Uterus (tissue), 4 donors: ENCODE results near the gene BMP6. TPM values are rescaled to one million over a fixed set of nuclear protein-coding genes. Genes with fewer than 3 reads are reported as not detected.
"Not testable (repeated sequence)": the region's sequence is repeated elsewhere in the genome, so short reads cannot be mapped to it uniquely, and the experiment has no call there.

Experiments used
- DNase-seq, 2 donors: peaks; one replicate each; pipeline ENCODE4 v3.0.0-alpha.2; 2019 to 2020
- H3K27ac ChIP-seq, 2 donors: fragments of 200-600 bp; sonication (generic); 1 replicate in 1 of 2; 2 replicates in 1 of 2; pipeline ENCODE4 v1.5.1; 2016 to 2018
- H3K27me3 ChIP-seq, 2 donors: fragments of 200-600 bp; sonication (generic); one replicate each; pipeline ENCODE4 v1.5.1; 2018 to 2019; ENCODE audit warnings: control low read depth in 1 of 2
- H3K36me3 ChIP-seq, 2 donors: fragments of 200-600 bp; sonication (generic); one replicate each; pipeline ENCODE4 v1.5.1; 2019; ENCODE audit warnings: control low read depth in 1 of 2
- H3K4me1 ChIP-seq, 2 donors: fragments of 200-600 bp; sonication (generic); one replicate each; pipeline ENCODE4 v1.5.1; 2018 to 2019; ENCODE audit warnings: control low read depth in 1 of 2
- H3K4me3 ChIP-seq, 2 donors: fragments of 200-600 bp; sonication (generic); 1 replicate in 1 of 2; 2 replicates in 1 of 2; pipeline ENCODE4 v1.5.1; 2018 to 2019; ENCODE audit warnings: mild to moderate bottlenecking in 1 of 2
- H3K9me3 ChIP-seq, 2 donors: fragments of 200-600 bp; sonication (generic); one replicate each; pipeline ENCODE4 v1.5.1; 2019; ENCODE audit warnings: control low read depth in 1 of 2
- CTCF ChIP-seq, 4 experiments: fragments of 200-600 bp in 2 of 4; fragments of 450-650 bp in 2 of 4; sonication (generic) in 2 of 4; IDR thresholded peaks; one replicate each; pipeline ENCODE4 v1.5.1; 2016 to 2019; ENCODE audit warnings: antibody characterized with exemption in 4 of 4, mild to moderate bottlenecking in 2 of 4, moderate library complexity in 1 of 4
- POLR2A ChIP-seq, 2 donors: fragments of 450-650 bp; IDR thresholded peaks; one replicate each; pipeline ENCODE4 v1.6.1; 2016; ENCODE audit warnings: antibody characterized with exemption in 2 of 2, mild to moderate bottlenecking in 1 of 2, moderate library complexity in 1 of 2
- intact Hi-C: fragments of 100-400 bp; cut with DNase I; formaldehyde crosslinking; loops from one replicate; pipeline ENCODE4 v1.15.1; 2023; ENCODE audit warnings: low total_unique reads
- total RNA-seq, 4 donors: library from RNA; depleted of rRNA in 3 of 4; stranded (reverse); fragments of >200 nt in 3 of 4; gene quantifications; one replicate each; pipeline versions ENCODE4 v1.1.0 to v1.2.4, GENCODE V29; 2014 to 2023
- donor health status: DM: yes; HTN: yes; CAD: no.

The BMP6 gene
- total RNA-seq, 4 donors from 2014 or later: 2.2 to 8.5 (median 4.4) TPM

- Histone ChIP-seq H3K9me3 (no peaks in the 10 kb centered on the region), H3K4me3 (no peak overlapping the region), H3K27me3 (no peaks in the 10 kb centered on the region), H3K27ac (no peak overlapping the region), H3K4me1 (no peaks in the 10 kb centered on the region), H3K36me3 (no peaks in the 10 kb centered on the region)
- no peak for DNase-seq
- TF ChIP-seq POLR2A (IDR thresholded peaks at IDR 0.05) (no peak), CTCF (IDR thresholded peaks at IDR 0.05) (no peak)
- intact Hi-C loops: no loop called here
Observed at GRCh38 chr6:7891078-7891872, 165.4 kb downstream of the BMP6 start.

DNA sequence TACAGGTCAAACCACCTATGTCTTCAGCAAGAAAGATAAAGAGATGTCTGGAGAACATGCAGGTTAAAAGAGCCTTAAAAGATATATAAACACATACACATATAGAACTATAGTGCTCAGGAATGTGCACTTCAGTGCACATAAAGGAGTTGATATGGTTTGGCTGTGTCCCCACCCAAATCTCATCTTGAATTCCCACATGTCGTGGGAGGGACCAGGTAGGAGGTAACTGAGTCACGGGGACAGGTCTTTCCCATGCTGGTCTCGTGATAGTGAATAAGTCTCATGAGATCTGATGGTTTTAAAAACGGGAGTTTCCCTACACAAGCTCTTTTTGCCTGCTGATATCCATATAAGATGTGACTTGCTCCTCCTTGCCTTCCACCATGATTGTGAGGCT, 166.5 kb downstream of the BMP6 start:
- DNase-seq, H3K9me3 ChIP-seq, H3K4me3 ChIP-seq, H3K36me3 ChIP-seq, intact Hi-C loops, H3K4me1 ChIP-seq, H3K27ac ChIP-seq, H3K27me3 ChIP-seq: not testable (repeated sequence)

DNA sequence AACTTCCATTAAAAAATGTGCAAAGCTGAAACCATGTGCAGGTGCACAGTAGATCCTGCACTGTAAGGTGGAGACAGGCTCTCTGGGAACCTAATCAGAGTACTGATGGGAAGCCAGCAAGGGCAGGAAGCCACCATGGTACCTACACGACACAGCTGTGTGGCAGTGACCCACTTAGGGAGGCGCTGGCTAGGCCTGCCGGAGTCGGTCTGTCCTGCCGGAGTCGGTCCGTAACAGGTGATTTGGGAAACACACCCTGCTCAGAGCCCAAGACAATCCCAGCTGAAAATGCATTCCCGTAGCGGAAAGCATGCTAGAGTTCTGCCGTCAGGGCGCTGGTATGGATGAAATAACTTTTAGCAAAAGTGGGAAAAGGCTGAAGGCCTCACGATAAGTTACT, 167.4 kb downstream of the BMP6 start:
- DNase-seq: no peak
- intact Hi-C loops: no loop called here
- no peak for TF ChIP-seq CTCF (IDR thresholded peaks at IDR 0.05)
- no peak for TF ChIP-seq POLR2A (IDR thresholded peaks at IDR 0.05)
- H3K9me3 ChIP-seq: no peaks in the 10 kb centered on the region
- H3K27me3 ChIP-seq: no peaks in the 10 kb centered on the region
- no peaks in the 10 kb centered on the region for H3K4me1 ChIP-seq
- no peak overlapping the region for H3K4me3 ChIP-seq
- no peaks in the 10 kb centered on the region for H3K36me3 ChIP-seq
- no peak overlapping the region for H3K27ac ChIP-seq

DNA sequence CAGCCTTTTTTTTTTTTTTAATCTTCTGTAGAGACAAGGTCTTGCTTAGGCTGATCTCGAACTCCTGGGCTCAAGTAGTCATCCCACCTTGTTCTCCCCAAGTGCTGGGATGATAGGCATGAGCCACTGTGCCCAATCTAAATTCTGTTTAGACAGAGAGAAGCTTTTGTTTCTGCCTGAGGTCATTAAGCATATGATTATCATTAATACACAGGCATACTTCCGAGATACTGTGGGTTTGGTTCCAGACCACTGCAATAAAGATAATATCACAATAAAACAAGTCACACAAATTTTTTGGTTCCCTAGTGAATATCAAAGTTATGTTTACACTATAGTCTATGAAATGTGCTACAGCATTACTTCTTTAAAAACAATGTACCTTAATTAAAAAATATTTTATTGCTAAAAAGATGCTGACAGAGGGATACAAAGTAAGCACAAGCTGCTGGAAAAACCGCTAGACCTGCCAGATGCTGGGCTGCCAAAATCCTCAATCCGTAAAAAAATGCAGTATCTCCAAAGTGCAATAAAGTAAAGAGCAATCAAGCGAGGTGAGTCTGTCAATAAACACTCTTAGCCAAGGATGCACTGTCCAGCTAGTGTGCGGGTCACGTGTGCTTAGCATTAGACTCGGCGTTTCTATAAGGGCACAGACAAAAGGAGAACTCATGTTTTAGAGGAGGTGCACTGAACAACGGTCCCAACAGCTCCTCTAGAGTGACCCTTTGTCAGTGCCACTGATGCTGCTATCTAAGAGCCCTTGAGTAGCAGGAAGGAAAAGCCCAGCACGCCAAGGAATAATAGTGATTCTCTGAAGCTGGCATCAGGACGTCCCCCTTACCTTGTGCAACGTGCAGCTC, 168.6 kb downstream of the BMP6 start:
- no peak for DNase-seq
- H3K36me3 ChIP-seq: no peaks in the 10 kb centered on the region
- H3K27ac ChIP-seq: no peak overlapping the region
- TF ChIP-seq CTCF (IDR thresholded peaks at IDR 0.05) (no peak), POLR2A (IDR thresholded peaks at IDR 0.05) (no peak)
- no peaks in the 10 kb centered on the region for H3K27me3 ChIP-seq
- H3K4me3 ChIP-seq: no peak overlapping the region
- intact Hi-C loops: no loop called here
- H3K9me3 ChIP-seq: no peaks in the 10 kb centered on the region
- no peaks in the 10 kb centered on the region for H3K4me1 ChIP-seq

GRCh38 chr6:7895125-7895423, 169.2 kb downstream of the BMP6 start:
- intact Hi-C loops: no loop called here
- DNase-seq: no peak
- no peaks in the 10 kb centered on the region for H3K36me3 ChIP-seq
- no peaks in the 10 kb centered on the region for H3K9me3 ChIP-seq
- H3K4me3 ChIP-seq: no peak overlapping the region
- TF ChIP-seq CTCF (IDR thresholded peaks at IDR 0.05) (no peak), POLR2A (IDR thresholded peaks at IDR 0.05) (no peak)
- H3K27ac ChIP-seq: no peak overlapping the region
- H3K27me3 ChIP-seq: no peaks in the 10 kb centered on the region
- no peaks in the 10 kb centered on the region for H3K4me1 ChIP-seq
